Stomach (tissue), 9 donors: Measurements from ENCODE around the gene POC1A. TPM values are rescaled to one million over a fixed set of nuclear protein-coding genes. Genes with fewer than 3 reads are reported as not detected.

Source experiments
- DNase-seq, 2 donors: peaks; one replicate each; pipeline versions ENCODE4 v3.0.0 to v3.0.0-alpha.2; 2013 to 2019
- H3K27ac ChIP-seq, 5 donors: fragments of 200-600 bp in 4 of 5; sonication (generic) in 4 of 5; one replicate each; pipeline ENCODE4 v1.5.1; 2013 to 2019; ENCODE audit warnings: mild to moderate bottlenecking in 1 of 5, moderate library complexity in 1 of 5
- H3K27me3 ChIP-seq, 3 donors: fragments of 200-600 bp; sonication (generic); one replicate each; pipeline ENCODE4 v1.5.1; 2017 to 2019; ENCODE audit warnings: mixed run types in 1 of 3
- H3K36me3 ChIP-seq, 4 donors: fragments of 200-600 bp; sonication (generic); 1 replicate in 3 of 4; 2 replicates in 1 of 4; pipeline ENCODE4 v1.5.1; 2016 to 2019
- H3K4me1 ChIP-seq, 4 donors: fragments of 200-600 bp; sonication (generic); one replicate each; pipeline ENCODE4 v1.5.1; 2016 to 2019
- H3K4me3 ChIP-seq, 4 donors: fragments of 200-600 bp; sonication (generic) in 3 of 4; one replicate each; pipeline ENCODE4 v1.5.1; 2016 to 2019; ENCODE audit warnings: mild to moderate bottlenecking in 1 of 4
- H3K9me3 ChIP-seq, 4 donors: fragments of 200-600 bp; sonication (generic); one replicate each; pipeline ENCODE4 v1.5.1; 2016 to 2019
- EP300 ChIP-seq: sonication (generic); formaldehyde crosslinking; IDR thresholded peaks from one replicate; pipeline ENCODE4 v1.6.1; 2017; ENCODE audit warnings: antibody characterized with exemption
- POLR2A ChIP-seq, 4 donors: fragments of 450-650 bp; IDR thresholded peaks; one replicate each; pipeline ENCODE4 v1.6.1; 2016; ENCODE audit warnings: antibody characterized with exemption in 4 of 4, control low read depth in 2 of 4, mild to moderate bottlenecking in 1 of 4, moderate library complexity in 1 of 4
- POLR2AphosphoS5 ChIP-seq, 3 donors: sonication (generic); formaldehyde crosslinking; IDR thresholded peaks; one replicate each; pipeline ENCODE4 v1.6.1; 2016; ENCODE audit warnings: antibody characterized with exemption in 3 of 3
- WGBS, 5 donors: extraction: QIAGEN DNeasy Blood & Tissue Kit in 3 of 5; methylation state at CpG; one replicate each; pipeline versions ENCODE4 v1.1.5 to v1.1.7; 2013 to 2018; 5-methylcytosine and 5-hydroxymethylcytosine counted together
- intact Hi-C: fragments of 100-400 bp; cut with DNase I; formaldehyde crosslinking; loops from one replicate; pipeline ENCODE4 v1.15.1; 2023; ENCODE audit warnings: low total_unique reads
- polyA plus RNA-seq, 3 donors: library from polyadenylated mRNA; stranded (reverse); fragments of 200-250 nt; gene quantifications; one replicate each; pipeline ENCODE4 v1.2.3, GENCODE V29; 2013
- total RNA-seq, 5 donors: library from RNA; depleted of rRNA; stranded (reverse); fragments of >200 nt; gene quantifications; one replicate each; pipeline versions ENCODE4 v1.1.0 to v1.2.3, GENCODE V29; 2014 to 2016
- TF ChIP-seq, protein P1 (sequence below), 7 experiments: fragments of 450-650 bp in 4 of 7; fragments of 200-600 bp in 3 of 7; sonication (generic) in 3 of 7; IDR thresholded peaks; one replicate each; pipeline ENCODE4 v1.5.1; 2016 to 2019; ENCODE audit warnings: antibody characterized with exemption in 7 of 7, control low read depth in 2 of 7, mild to moderate bottlenecking in 1 of 7
- donor health status: healthy with polysubstance abuse.
- donor health status: Bipolar disorder and iron deficiency.
- donor health status: healthy.

Gene POC1A
- total and polyA plus RNA-seq, 8 donors, result 1.8 to 23.2 (median 3.5) TPM; not detected in 1

DNA sequence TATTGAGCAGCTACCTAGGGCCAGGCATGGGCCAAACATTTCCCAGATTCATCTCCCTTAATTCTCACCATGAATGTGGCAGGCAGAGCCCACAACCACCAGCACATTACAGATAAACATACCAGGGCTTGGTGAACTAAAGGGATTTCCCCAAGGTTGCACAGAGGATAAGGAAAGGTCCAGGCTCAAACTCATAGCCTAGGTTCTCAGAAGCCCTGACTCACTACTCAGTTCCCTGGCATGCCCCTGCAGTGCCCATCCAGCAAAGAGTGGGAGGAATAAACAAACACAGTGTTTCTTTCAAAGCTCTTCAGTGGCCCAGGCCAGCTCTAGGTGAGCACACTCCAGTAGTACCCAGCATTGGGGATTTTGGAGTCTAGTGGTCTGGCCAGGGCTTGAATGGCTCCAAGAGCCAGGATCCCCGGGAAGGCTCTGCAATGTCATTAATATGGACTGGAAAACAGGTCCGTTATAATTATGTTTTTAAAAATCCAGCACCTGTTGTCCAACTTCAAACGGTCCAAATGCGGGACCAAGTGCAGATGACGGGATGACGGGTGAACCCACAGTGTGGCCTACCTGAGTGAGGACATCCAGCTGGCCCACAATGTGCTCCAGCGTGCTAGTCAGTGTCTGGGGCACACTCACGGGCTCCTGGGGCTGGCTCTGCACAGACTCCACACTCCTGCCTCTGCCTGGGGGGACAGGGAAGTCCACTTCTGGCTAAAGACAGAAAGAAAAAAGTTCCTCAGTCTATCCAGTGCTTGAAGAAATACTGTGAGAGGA lies 58.0 kb downstream of the POC1A start:
- no peak for DNase-seq
- WGBS, 5 donors, result 93 to 99% (median 97%) methylated on average over 8 of the region's 8 CpGs
- TF ChIP-seq POLR2A (IDR thresholded peaks at IDR 0.05) (no peak), POLR2AphosphoS5 (IDR thresholded peaks at IDR 0.05) (no peak), EP300 (no peak)
- TF ChIP-seq, protein P1, sequence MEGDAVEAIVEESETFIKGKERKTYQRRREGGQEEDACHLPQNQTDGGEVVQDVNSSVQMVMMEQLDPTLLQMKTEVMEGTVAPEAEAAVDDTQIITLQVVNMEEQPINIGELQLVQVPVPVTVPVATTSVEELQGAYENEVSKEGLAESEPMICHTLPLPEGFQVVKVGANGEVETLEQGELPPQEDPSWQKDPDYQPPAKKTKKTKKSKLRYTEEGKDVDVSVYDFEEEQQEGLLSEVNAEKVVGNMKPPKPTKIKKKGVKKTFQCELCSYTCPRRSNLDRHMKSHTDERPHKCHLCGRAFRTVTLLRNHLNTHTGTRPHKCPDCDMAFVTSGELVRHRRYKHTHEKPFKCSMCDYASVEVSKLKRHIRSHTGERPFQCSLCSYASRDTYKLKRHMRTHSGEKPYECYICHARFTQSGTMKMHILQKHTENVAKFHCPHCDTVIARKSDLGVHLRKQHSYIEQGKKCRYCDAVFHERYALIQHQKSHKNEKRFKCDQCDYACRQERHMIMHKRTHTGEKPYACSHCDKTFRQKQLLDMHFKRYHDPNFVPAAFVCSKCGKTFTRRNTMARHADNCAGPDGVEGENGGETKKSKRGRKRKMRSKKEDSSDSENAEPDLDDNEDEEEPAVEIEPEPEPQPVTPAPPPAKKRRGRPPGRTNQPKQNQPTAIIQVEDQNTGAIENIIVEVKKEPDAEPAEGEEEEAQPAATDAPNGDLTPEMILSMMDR (IDR thresholded peaks at IDR 0.05), result no peak
- intact Hi-C loops, result no loop called here
- Histone ChIP-seq H3K4me1 (no peaks in the 10 kb centered on the region), H3K4me3 (no peak overlapping the region), H3K36me3 (no peaks in the 10 kb centered on the region), H3K9me3 (peaks cover 0 to 2% (median 0%) of the 10 kb centered on the region in 4 donors), H3K27ac (no peak overlapping the region), H3K27me3 (no peaks in the 10 kb centered on the region)

DNA sequence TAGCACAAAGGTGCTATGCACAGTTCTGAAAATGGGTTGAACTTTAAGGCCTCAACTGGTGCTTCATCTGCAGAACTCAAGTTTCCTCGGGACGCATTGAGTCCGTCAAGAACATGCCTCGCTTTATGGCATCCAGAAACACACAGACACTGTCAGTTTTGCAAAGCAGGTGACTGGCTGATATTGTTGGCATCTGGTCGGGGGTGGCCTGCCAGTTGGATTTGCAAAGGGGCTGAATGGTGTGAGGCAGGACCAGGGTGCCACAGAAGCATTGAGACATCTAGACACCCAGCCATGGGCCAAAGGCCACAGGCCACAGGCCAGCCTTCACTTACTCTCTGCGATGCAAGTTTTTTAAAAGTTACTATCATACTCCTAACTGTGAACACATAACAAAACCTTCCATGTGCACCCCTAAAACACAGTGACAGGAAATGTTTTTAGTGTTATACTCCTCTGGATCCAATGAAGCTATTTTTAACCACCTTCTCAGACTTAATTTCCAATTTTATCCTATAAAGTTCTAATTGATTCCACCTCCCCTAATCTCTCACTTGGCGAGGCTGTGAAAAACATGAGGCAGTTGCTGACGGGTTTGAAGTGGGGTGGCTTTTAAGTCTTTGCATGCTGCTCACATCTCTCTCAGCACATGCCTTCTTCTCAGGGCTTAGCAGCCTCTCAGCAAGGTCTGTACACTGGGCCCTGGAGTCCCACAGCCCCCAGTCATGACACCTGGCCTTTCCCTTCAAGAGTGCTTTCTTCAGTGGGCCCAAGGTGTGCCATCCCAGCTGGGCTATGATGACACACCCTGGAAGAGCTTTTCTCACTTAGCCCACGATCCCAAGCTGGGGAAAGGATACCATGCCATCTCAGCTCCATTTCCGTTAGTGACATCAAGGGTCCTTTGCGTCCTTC lies 59.4 kb downstream of the POC1A start:
- H3K9me3 ChIP-seq, result no peaks in the 10 kb centered on the region
- intact Hi-C loops, result no loop called here
- no peaks in the 10 kb centered on the region for H3K36me3 ChIP-seq
- no peak for DNase-seq
- no peak overlapping the region for H3K4me3 ChIP-seq
- 97 to 98% (median 97%) methylated on average over 11 of the region's 11 CpGs for WGBS, 5 donors
- no peaks in the 10 kb centered on the region for H3K27me3 ChIP-seq
- no peak for TF ChIP-seq EP300
- TF ChIP-seq POLR2A (IDR thresholded peaks at IDR 0.05), result no peak
- TF ChIP-seq, protein P1 (IDR thresholded peaks at IDR 0.05), result no peak
- TF ChIP-seq POLR2AphosphoS5 (IDR thresholded peaks at IDR 0.05), result no peak
- peaks cover 0 to 10% (median 0%) of the 10 kb centered on the region in 4 donors for H3K4me1 ChIP-seq
- no peak overlapping the region for H3K27ac ChIP-seq

DNA sequence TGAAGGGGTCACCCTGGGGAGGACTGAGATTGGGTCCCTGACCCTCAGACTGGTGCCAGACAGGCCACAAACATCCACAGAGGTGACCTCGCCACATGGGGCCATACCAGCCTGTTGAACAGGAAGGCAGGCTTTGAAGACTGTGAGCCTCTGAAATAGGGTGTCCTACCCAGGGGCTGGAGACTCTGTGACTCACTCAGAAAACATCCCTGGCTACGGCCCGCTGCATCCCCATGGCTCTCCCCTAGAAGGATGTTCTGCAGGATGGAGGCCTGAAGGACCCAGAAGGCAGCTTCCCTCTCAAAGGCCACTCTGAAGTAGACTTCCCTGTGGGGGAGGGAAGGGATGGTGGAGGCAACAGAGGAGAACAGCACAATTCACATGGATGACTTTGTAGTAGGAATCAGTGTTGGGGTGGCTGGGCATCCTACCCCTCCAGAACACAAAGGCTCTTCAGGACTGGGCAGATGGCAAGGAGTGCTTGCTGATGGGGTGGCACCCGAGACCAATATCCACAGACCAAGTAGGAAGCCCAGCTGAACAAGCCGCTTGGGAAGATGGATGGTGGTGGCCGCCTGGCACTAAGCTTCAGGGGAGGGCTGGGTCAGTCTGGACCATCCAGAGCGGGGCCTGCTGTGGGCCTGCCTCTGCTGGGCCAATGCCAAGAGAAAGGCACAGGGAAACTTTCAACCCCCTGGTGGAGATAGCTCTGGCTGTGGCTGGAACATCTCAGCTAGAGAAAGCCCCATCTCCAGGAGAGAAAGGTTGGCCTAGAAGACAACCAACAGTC lies 60.3 kb downstream of the POC1A start:
- WGBS, 5 donors, result 85 to 95% (median 92%) methylated on average over 3 to 7 of the region's 7 CpGs
- TF ChIP-seq, protein P1 (IDR thresholded peaks at IDR 0.05), result no peak
- no peak for TF ChIP-seq EP300
- TF ChIP-seq POLR2AphosphoS5 (IDR thresholded peaks at IDR 0.05), result no peak
- no peak for TF ChIP-seq POLR2A (IDR thresholded peaks at IDR 0.05)
- H3K36me3 ChIP-seq, result no peaks in the 10 kb centered on the region
- no peak for DNase-seq
- H3K27ac ChIP-seq, result no peak overlapping the region
- peaks cover 0 to 13% (median 0%) of the 10 kb centered on the region in 4 donors for H3K4me1 ChIP-seq
- intact Hi-C loops, result no loop called here
- H3K27me3 ChIP-seq, result no peaks in the 10 kb centered on the region
- no peak overlapping the region for H3K4me3 ChIP-seq
- no peaks in the 10 kb centered on the region for H3K9me3 ChIP-seq

DNA sequence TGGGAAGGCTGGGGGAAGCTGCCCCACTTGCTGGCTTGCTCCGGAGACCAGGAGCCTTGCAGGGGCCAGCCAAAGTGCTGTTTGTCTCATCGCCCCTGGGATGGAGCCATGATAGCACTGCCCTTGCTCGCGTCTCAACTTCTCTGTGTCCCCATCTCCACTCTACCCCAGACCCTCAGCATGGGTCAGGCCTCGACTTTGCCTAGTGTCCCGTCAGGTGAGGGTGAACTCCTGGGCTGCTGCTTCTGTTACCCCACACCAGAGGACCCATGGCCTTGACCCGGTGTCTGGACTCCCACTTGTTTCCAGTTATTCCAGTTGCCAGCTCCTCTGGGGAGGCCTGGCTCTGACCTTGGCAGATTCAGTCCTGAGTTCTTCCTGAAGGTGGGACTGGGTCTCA lies 61.3 kb downstream of the POC1A start:
- Histone ChIP-seq H3K27me3 (no peaks in the 10 kb centered on the region), H3K36me3 (no peaks in the 10 kb centered on the region), H3K27ac (no peak overlapping the region), H3K4me1 (peaks cover 0 to 23% (median 3%) of the 10 kb centered on the region in 4 donors), H3K9me3 (no peaks in the 10 kb centered on the region), H3K4me3 (no peak overlapping the region)
- TF ChIP-seq POLR2A (IDR thresholded peaks at IDR 0.05) (no peak), POLR2AphosphoS5 (IDR thresholded peaks at IDR 0.05) (no peak), EP300 (no peak)
- TF ChIP-seq, protein P1 (IDR thresholded peaks at IDR 0.05), result no peak
- no peak for DNase-seq
- WGBS, 5 donors, result 90 to 97% (median 96%) methylated on average over 7 of the region's 7 CpGs
- intact Hi-C loops, result no loop called here
